GM21529 (cell line): ENCODE measurements around the gene SLC38A10.

Experiments
- ATAC-seq: cut with Tn5 transposase; IDR thresholded peaks from one replicate; pipeline ENCODE4 v1.9.1; 2021; ENCODE audit not compliant: unreplicated experiment

SLC38A10 gene

DNA sequence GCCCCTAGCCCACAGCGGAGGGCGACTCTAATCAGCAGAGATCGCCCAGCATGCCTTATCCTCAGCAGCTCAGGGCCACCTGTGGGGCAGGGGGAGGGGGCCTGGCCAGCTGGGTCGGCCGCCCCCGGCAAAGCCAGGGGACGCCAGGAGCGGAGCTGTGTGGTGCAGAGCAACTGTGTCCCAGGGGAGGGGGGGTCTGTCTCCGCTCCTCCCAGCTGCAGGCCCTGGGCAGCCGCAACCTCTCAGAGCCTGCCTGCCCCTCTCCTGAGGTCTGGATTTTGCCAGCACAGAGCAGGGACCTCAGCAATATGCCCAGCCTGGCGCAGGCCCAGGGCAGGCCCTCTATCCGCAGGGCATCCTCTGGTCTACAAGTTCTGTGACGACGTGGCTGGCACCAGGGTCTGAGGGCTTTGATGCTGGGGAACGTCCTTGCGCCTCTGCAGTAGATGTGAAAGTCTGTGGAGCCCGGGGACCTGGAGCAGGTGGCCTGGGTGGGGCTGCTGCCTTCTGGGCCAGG, 36.5 kb upstream of the SLC38A10 start:
- no peak for ATAC-seq

DNA sequence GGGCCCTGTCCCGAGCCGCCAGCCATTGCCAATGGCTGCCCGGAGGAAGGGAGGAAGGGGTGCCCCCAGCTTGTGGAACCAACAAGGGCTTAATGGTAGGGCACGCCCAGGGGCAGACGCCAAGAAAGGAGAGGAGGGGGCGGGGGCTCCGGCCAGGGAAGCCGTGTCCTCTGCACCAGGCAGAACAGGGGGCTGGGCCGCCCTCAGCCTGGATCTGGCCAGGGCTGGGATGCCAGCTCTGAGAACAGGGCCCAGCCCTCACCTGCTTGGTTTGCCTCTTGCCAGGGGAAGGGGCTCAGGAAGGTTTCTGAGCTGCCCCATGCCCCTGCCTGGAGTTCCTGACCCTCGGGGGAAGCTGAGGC, 35.8 kb upstream of the SLC38A10 start:
- no peak for ATAC-seq

GRCh38 chr17:81329927-81330883, 35.1 kb upstream of the SLC38A10 start:
- no peak for ATAC-seq

GRCh38 chr17:81328978-81329926, 34.1 kb upstream of the SLC38A10 start:
- ATAC-seq: no peak

- ATAC-seq: no peak
These were observed 33.4 kb upstream of the SLC38A10 start for GRCh38 chr17:81328489-81328888.

GRCh38 chr17:81325714-81326358, 30.7 kb upstream of the SLC38A10 start:
- ATAC-seq: no peak

DNA sequence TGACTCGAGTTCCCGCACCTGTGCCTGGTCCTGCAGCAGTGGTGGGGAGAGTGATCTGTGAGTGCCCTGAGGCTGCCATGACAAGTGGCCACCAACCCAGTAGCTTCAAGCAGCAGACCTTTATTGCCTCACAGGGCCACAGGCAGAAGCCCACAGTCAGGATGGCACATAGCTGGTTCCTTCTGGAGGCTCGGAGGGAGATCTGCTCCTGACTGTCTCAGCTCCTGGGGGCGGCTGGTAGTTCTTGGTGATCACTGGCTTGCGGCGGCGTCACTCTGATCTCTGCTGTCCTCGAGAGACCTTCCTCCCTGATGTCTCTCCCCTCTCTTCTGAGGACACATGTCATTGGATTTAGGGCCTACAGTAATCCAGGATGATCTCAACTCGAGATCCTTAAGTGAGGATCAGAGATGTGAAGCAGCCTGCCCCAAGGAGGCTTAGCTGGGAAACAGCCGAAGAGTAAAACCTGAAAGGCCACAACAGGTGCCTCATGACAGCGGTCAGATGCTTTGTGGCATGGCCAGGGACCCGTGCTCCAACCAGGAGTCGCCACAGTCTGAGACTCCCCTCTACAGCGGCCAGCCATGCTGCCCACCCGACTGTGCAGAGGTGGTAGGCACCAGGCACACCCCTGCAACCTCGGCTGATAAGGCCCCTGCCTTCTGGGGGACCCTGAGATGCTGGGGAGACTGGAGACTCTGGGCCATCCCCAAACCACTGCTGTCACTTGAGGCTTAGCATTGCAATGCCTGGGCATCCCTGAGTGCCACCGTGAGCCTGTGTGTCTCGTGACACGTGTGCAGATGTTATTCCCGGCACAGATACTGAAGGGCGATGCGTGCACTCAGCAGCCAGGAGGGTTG, 30.0 kb upstream of the SLC38A10 start:
- no peak for ATAC-seq

- no peak for ATAC-seq
These were observed 29.2 kb upstream of the SLC38A10 start for GRCh38 chr17:81324177-81324850.

DNA sequence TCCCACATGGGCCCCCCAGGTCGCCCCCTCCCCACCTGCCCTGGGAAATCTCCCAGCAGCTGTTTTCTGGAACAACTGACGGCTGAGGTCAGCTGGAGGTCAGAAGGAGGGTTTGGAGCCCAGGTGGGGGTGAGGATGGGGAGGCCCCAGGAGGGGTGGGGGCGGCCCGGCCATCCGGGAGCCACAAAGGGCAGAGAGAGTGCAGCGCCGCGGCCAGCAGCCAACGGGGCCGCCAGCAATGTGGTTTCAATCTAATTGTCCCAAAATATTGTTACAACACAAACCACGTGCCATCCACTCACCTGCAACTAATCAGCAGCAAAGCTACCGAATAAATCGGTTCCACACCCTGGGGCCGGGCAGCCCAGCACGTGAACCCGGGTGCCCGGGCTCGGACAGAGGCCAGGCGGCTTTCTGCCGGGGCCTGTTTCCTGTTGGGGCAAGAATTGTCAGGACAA, 28.3 kb upstream of the SLC38A10 start:
- ATAC-seq: no peak

- no peak for ATAC-seq
These were observed 27.9 kb upstream of the SLC38A10 start for GRCh38 chr17:81323083-81323369.

GRCh38 chr17:81322271-81323082, 27.4 kb upstream of the SLC38A10 start:
- no peak for ATAC-seq

DNA sequence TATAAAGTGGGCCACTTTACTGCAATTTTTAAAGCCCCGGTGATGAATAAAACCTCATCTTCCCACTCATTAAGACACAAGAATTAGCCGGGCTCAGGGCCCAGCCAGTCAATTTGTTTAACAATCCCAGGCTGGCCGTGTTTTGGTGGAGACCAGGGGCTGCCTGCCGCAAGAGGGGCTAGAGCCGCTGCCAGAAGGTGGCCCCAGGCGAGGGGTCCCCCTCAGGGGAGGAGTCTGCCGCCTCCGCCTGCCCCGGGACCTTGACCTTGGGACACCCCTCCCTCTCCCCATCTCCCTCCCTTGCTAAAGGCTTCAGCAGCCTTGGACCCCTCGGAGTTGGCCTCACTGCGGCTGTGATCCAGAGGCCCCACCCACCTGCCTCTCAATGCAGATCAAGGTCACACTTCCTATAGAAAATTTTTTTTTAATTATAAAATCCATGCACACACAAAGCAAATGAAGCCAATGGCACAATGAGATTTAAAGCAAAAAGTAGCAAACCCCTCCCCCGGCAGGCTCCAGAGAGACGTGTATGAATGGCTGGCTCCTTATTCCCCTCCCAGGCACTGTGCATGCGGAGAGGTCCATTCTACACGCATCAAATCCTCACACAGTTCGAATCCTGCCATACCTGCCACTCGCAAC, 23.0 kb upstream of the SLC38A10 start:
- ATAC-seq: no peak

GRCh38 chr17:81317530-81317821, 22.4 kb upstream of the SLC38A10 start:
- no peak for ATAC-seq

- no peak for ATAC-seq
These were observed 20.8 kb upstream of the SLC38A10 start for GRCh38 chr17:81315885-81316391.

DNA sequence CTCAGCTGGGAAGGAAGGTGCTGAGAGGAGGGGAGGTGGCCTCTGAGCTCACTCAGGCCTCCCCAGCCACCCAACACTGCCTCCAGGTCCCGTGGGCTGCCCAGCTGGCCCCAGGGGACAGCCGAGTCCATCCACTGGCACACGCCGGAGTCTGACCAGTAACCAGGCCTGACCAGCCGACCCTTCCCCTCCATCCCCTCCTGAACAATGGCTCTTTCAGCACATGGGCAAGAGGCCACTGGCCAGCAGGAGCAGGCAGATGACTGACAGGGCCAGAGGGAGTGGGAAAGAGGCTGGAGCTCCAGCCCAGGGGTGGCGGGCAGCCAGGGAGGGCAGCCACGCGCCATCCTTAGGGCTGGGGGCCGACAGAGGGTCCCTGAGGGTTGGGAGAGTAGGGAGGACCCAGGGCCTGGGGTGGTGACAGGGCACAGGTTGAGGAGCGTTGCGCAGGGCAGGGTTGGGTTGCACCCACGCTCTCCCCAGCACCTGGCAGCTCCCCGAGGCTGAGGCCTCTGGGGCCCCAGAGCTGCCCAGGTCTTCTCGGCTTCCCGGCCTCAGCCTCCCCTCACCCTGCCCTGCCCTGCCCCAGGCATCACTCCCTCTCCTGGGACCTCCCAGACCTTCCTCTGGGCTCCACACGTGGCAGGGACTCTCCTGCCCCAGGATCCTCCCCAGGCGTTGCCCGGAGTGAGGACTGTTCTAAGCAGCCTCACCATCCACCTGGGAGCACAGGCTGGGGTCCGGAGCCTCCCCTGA, 20.2 kb upstream of the SLC38A10 start:
- ATAC-seq: no peak

DNA sequence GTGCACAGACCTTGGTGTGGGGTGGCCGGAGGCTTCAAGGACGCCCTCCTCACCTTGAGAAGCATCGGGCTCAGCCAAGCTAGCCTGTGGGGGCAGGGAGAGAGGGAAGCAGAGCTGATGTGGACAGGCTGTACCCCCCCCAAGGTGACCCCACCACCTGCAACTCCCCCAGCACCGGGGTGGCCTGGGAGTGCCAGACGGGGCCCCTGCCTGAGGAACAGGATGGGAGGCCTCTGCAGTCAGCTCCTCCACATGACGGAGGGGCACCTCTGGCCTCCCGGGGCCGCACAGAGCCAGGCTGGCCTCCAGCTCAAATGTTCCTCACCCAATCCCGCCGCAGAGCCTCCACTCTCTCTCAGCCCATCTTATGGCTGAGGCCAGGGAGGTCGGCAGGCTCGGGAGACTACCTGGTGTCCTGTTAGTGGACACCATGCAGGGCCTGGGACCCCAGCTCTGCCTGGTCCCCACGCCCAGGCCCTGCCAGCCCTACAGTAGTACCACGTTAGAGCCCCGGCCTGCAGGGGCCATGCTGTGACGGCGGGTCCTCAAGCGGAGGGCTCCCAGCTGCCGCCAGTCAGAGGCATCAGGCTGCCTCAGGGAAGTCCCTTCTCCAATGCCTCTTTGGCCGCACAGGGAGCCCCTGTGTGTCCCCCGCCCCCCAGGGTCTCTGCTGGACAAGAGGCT, 19.4 kb upstream of the SLC38A10 start:
- no peak for ATAC-seq

- ATAC-seq: no peak
These were observed 18.8 kb upstream of the SLC38A10 start for GRCh38 chr17:81313776-81314397.
